Epidermal melanocyte (primary cell): ENCODE data around the gene LPP.

Experiments used
- DNase-seq: peaks from one replicate; pipeline ENCODE4 v3.0.0; 2011; ENCODE audit warnings: low spot score; ENCODE audit not compliant: insufficient read length

LPP gene

GRCh38 chr3:188168648-188169047, 14.7 kb downstream of the LPP start:
- DNase-seq, result no peak

- no peak for DNase-seq
Observed at GRCh38 chr3:188169830-188170455, 16.0 kb downstream of the LPP start.

- DNase-seq, result no peak
Observed at GRCh38 chr3:188170461-188171459, 16.8 kb downstream of the LPP start.

GRCh38 chr3:188171682-188172467, 17.9 kb downstream of the LPP start:
- no peak for DNase-seq

GRCh38 chr3:188174317-188175044, 20.5 kb downstream of the LPP start:
- DNase-seq, result no peak

- DNase-seq, result no peak
Observed at GRCh38 chr3:188176476-188176875, 22.5 kb downstream of the LPP start.

GRCh38 chr3:188176884-188177283, 22.9 kb downstream of the LPP start:
- no peak for DNase-seq

- DNase-seq, result no peak
Observed at GRCh38 chr3:188177721-188178120, 23.8 kb downstream of the LPP start.

- no peak for DNase-seq
Observed at GRCh38 chr3:188178293-188178936, 24.5 kb downstream of the LPP start.

- no peak for DNase-seq
Observed at GRCh38 chr3:188179006-188179966, 25.3 kb downstream of the LPP start.

- DNase-seq, result no peak
Observed at GRCh38 chr3:188180114-188180513, 26.2 kb downstream of the LPP start.

- DNase-seq, result no peak
Observed at GRCh38 chr3:188183452-188183851, 29.5 kb downstream of the LPP start.

- no peak for DNase-seq
Observed at GRCh38 chr3:188184160-188184559, 30.2 kb downstream of the LPP start.

- DNase-seq, result no peak
Observed at GRCh38 chr3:188184649-188185048, 30.7 kb downstream of the LPP start.

GRCh38 chr3:188185717-188186251, 31.8 kb downstream of the LPP start:
- DNase-seq, result no peak

- no peak for DNase-seq
Observed at GRCh38 chr3:188187053-188187452, 33.1 kb downstream of the LPP start.

GRCh38 chr3:188188911-188189310, 35.0 kb downstream of the LPP start:
- no peak for DNase-seq

GRCh38 chr3:188191460-188191859, 37.5 kb downstream of the LPP start:
- DNase-seq, result no peak

GRCh38 chr3:188192034-188192433, 38.1 kb downstream of the LPP start:
- DNase-seq, result no peak
